AG10803 (cell line): ENCODE results near the gene MPP2.
A peak's percentile ranks its signal among the peaks of the same experiment; 100 is the strongest.

Experiments
- DNase-seq: peaks from one replicate; pipeline ENCODE4 v3.0.0; 2010; ENCODE audit warnings: low read depth
- H3K4me3 ChIP-seq: 2 replicates; pipeline ENCODE4 v1.5.1; 2011; ENCODE audit warnings: mild to moderate bottlenecking, low read length, control low read depth
- CTCF ChIP-seq: conservative IDR thresholded peaks from 2 replicates; pipeline ENCODE4 v1.5.1; 2011; ENCODE audit warnings: mild to moderate bottlenecking, low read length, control low read depth, inconsistent platforms

Gene MPP2

GRCh38 chr17:43938838-43939182 is 31.5 kb upstream of the MPP2 start:
- DNase-seq = no peak
- H3K4me3 ChIP-seq = no peak overlapping the region
- no peak for TF ChIP-seq CTCF

DNA sequence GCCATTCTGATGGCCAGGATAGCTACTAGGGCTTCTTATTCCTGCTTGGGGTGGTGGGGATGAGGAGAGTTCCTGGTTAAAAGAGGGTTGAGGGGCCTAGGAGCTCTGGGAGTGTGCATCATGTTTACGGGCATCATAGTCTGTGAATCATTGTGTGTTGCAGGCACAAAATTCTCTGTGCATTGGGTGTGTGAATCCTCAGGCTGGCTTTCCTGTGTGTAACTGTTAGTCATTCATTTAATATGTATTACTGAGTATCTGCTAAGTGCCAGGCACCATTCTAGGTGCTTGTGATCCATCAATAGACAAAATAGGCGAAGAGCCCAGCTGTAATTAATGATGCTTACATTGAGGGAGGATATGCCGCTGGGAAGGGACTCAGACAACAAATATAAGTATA is 29.1 kb upstream of the MPP2 start:
- TF ChIP-seq CTCF = no peak
- no peak overlapping the region for H3K4me3 ChIP-seq
- peak; percentile 41 for DNase-seq

GRCh38 chr17:43935926-43936261 is 28.6 kb upstream of the MPP2 start:
- DNase-seq = no peak
- H3K4me3 ChIP-seq = no peak overlapping the region
- no peak for TF ChIP-seq CTCF

DNA sequence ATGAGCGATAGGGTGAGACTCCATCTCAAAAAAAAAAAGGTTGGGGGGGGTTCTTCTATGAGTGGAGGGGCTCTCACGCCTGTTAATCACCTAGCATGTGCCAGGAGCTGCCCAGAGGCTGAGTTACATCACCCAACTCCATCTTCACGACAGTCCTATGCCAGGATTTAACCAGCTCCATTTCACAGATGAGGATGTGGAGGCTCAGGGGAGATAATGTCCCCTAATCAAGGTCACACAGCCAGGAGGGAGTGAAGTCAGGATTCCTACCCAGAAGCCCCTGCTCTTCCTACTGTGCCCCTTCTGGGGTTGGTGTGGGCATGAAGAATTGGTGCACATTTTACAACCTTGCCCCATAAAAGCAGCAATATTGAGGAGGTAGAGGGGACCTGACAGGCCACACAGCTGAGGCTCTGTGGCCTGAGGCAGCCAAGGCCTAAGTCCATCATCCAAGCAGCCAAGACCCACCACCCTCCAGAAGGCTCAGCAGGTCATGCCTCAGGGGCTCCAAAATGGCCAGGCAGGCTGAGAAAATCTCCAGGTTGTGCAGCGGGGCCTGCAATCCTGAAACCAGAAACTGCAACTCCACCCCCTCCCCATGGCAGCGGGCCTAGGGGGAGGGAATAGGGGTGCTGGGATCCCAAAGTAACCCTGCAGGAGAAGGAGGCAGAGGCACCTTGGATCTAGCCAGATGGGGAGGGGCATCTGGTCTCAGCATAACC is 28.0 kb upstream of the MPP2 start:
- no peak for TF ChIP-seq CTCF
- no peak for DNase-seq
- no peak overlapping the region for H3K4me3 ChIP-seq

DNA sequence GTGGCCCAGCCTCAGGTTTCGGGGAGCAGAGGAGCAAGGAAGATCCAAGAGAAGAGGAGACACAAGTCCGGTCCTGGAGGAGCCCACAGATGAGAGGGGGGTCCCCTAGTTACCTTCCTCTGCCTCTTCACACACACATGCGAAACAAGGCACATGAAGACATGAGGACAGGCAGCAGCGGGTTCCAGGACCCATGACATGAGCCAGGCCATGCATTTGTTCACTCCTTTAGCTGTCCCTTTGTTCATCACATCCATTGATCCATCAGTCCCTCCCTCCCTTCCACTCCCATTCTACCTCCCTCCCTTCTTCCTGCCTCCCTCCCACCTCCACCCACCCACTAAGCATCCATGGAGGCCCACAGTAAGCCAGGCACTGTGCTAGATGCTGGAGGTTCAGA is 25.6 kb upstream of the MPP2 start:
- DNase-seq = no peak
- no peak for TF ChIP-seq CTCF
- H3K4me3 ChIP-seq = no peak overlapping the region

GRCh38 chr17:43932357-43932756 is 25.0 kb upstream of the MPP2 start:
- TF ChIP-seq CTCF = no peak

DNA sequence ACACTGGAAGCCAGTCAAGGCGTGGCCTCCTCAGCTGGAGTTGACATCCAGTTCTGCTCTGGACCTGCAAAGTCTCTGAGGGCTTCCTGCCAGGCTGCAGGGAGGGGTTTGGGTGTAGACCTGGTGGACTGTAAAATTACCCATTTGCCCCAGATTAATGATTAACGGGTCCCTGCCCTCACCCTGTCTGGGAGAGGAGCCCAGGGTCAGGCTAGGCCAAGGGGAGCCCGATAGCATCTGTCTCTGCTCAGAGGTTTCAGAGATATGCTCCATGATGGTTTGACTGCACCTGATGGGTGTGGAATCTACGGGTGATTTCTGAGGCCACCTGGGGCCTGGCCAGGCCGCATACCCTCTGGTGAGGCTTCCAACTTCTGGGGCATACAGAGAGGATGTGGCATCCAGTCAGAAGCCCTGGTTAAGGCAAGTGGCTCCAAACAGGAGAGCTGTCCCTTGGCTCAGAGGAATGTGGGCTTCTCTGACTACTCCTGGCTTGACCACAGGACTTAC is 23.8 kb upstream of the MPP2 start:
- H3K4me3 ChIP-seq = no peak overlapping the region
- DNase-seq = no peak
- TF ChIP-seq CTCF = no peak

More at GRCh38 chr17:43932357-43932756, 25.0 kb upstream of the MPP2 start:
- DNase-seq = no peak
- H3K4me3 ChIP-seq = no peak overlapping the region
